Suprapubic skin (tissue), 3 donors: ENCODE data around the gene CCDC40.

Experiments
- EP300 ChIP-seq: sonication (generic); formaldehyde crosslinking; IDR thresholded peaks from one replicate; pipeline ENCODE4 v1.6.1; 2017; ENCODE audit warnings: antibody characterized with exemption
- POLR2A ChIP-seq, 2 donors: fragments of 450-650 bp; IDR thresholded peaks; one replicate each; pipeline ENCODE4 v1.6.1; 2017; ENCODE audit warnings: antibody characterized with exemption in 2 of 2, mild to moderate bottlenecking in 2 of 2, moderate library complexity in 2 of 2
- TF ChIP-seq, protein P1 (sequence below), 2 donors: fragments of 200-600 bp in 1 of 2; fragments of 450-650 bp in 1 of 2; sonication (generic) in 1 of 2; IDR thresholded peaks; one replicate each; pipeline ENCODE4 v1.5.1; 2016 to 2019; ENCODE audit warnings: antibody characterized with exemption in 2 of 2, mild to moderate bottlenecking in 1 of 2, moderate library complexity in 1 of 2

GRCh38 chr17:79990051-79990592 is 46.3 kb upstream of the CCDC40 start:
- TF ChIP-seq, protein P1, sequence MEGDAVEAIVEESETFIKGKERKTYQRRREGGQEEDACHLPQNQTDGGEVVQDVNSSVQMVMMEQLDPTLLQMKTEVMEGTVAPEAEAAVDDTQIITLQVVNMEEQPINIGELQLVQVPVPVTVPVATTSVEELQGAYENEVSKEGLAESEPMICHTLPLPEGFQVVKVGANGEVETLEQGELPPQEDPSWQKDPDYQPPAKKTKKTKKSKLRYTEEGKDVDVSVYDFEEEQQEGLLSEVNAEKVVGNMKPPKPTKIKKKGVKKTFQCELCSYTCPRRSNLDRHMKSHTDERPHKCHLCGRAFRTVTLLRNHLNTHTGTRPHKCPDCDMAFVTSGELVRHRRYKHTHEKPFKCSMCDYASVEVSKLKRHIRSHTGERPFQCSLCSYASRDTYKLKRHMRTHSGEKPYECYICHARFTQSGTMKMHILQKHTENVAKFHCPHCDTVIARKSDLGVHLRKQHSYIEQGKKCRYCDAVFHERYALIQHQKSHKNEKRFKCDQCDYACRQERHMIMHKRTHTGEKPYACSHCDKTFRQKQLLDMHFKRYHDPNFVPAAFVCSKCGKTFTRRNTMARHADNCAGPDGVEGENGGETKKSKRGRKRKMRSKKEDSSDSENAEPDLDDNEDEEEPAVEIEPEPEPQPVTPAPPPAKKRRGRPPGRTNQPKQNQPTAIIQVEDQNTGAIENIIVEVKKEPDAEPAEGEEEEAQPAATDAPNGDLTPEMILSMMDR (IDR thresholded peaks at IDR 0.05) = no peak
- no peak for TF ChIP-seq EP300
- no peak for TF ChIP-seq POLR2A (IDR thresholded peaks at IDR 0.05)
